Activated CD4-positive, alpha-beta memory T cell treated with anti-CD3 and anti-CD28 coated beads for 36 hours (primary cell): Measurements from ENCODE around the gene MYRF. TPM values are rescaled to one million over a fixed set of nuclear protein-coding genes. Genes with fewer than 3 reads are reported as not detected.
A peak's percentile ranks its signal among the peaks of the same experiment; 100 is the strongest.

Experiments used
- CTCF ChIA-PET: fragments of 350-600 bp; sonication (Branson Sonifier 250); formaldehyde crosslinking; loops from one replicate; lab custom pipeline; 2021; ENCODE audit warnings: antibody characterized with exemption, inconsistent platforms; lab: Charles Lee
- POLR2A ChIA-PET: fragments of 350-600 bp; sonication (Branson Sonifier 250); formaldehyde crosslinking; loops from one replicate; lab custom pipeline; 2021; ENCODE audit warnings: antibody characterized with exemption; lab: Charles Lee
- DNase-seq: peaks from one replicate; pipeline ENCODE4 v3.0.0-alpha.2; 2020
- H3K27ac Mint-ChIP-seq: one replicate; pipeline ENCODE4 v1.8.0; 2021; ENCODE audit warnings: mixed read lengths
- H3K27me3 Mint-ChIP-seq: one replicate; pipeline ENCODE4 v1.8.0; 2021; ENCODE audit warnings: mixed read lengths
- H3K36me3 Mint-ChIP-seq: one replicate; pipeline ENCODE4 v1.8.0; 2021; ENCODE audit warnings: mixed read lengths
- H3K4me1 Mint-ChIP-seq: one replicate; pipeline ENCODE4 v1.8.0; 2021; ENCODE audit warnings: low read depth, mixed read lengths
- H3K4me3 Mint-ChIP-seq: one replicate; pipeline ENCODE4 v1.8.0; 2021; ENCODE audit warnings: mild to moderate bottlenecking, mixed read lengths
- H3K9me3 Mint-ChIP-seq: one replicate; pipeline ENCODE4 v1.8.0; 2021; ENCODE audit warnings: mixed read lengths
- intact Hi-C: fragments of 100-400 bp; cut with micrococcal nuclease; formaldehyde crosslinking; loops from one replicate; pipeline ENCODE4 v1.15.1; 2023
- total RNA-seq, 2 experiments: library from RNA; stranded (reverse); gene quantifications; one replicate each; pipeline ENCODE4 v1.2.3, GENCODE V29; 2021

MYRF gene
- total RNA-seq, 2 experiments from 2014 or later, result 1.2 to 1.4 TPM

DNA sequence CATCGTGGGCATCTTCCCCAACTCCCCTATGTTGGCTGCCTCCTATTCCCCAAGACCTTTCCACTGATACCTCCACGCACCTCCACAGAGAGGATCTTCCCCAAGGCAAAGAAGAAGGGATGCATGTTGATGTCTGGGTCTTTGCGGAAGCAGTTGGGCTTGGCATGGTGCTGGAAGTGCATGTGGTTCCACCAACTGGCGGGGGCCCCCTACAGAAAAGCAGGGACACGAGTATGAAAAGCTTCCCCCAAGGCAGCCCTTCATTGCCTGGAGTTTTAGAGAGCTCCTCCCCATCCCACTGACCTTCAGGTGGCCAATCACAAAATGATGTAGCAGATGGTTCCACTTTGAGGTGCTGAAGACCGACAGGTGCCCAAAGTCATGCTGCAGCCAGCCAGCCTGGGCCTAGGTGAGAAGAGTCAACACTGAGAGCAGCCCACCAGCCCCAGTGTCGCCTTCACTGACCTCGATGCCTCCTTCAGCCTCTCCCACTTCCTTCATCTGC, 58.3 kb downstream of the MYRF start:
- Mint-ChIP-seq H3K27ac (no peak overlapping the region), H3K4me3 (no peak overlapping the region), H3K9me3 (no peaks in the 10 kb centered on the region), H3K27me3 (peaks cover 9% of the 10 kb centered on the region), H3K4me1 (peaks cover 3% of the 10 kb centered on the region), H3K36me3 (peaks cover 35% of the 10 kb centered on the region)
- ChIA-PET POLR2A (no interaction called here), CTCF (interaction anchor here (9.1 kb wide), 1 partner anchor 13 kb away, joined by 82 read pairs; no protein-coding TSS in a partner anchor)
- intact Hi-C loops, result no loop called here
- no peak for DNase-seq

GRCh38 chr11:61811831-61812230, 59.4 kb downstream of the MYRF start:
- no peaks in the 10 kb centered on the region for H3K9me3 Mint-ChIP-seq
- H3K36me3 Mint-ChIP-seq, result peaks cover 38% of the 10 kb centered on the region
- H3K27me3 Mint-ChIP-seq, result peaks cover 9% of the 10 kb centered on the region
- no peak overlapping the region for H3K4me3 Mint-ChIP-seq
- H3K4me1 Mint-ChIP-seq, result peaks cover 5% of the 10 kb centered on the region
- intact Hi-C loops, result no loop called here
- POLR2A ChIA-PET, result interaction anchor here (4.2 kb wide), 1 partner anchor 20 kb away, joined by 26 read pairs; the partner anchor contains the start of genes FEN1 and TMEM258
- no peak overlapping the region for H3K27ac Mint-ChIP-seq
- no peak for DNase-seq
- CTCF ChIA-PET, result interaction anchor here (9.1 kb wide), 1 partner anchor 14 kb away, joined by 82 read pairs; no protein-coding TSS in a partner anchor

- Mint-ChIP-seq H3K36me3 (peaks cover 35% of the 10 kb centered on the region), H3K4me1 (peaks cover 10% of the 10 kb centered on the region), H3K4me3 (no peak overlapping the region), H3K9me3 (no peaks in the 10 kb centered on the region), H3K27ac (no peak overlapping the region), H3K27me3 (peaks cover 10% of the 10 kb centered on the region)
- intact Hi-C loops, result no loop called here
- no peak for DNase-seq
- ChIA-PET POLR2A (interaction anchor here (0.6 to 4.2 kb wide), 2 partner anchors 21 to 58 kb away, joined by 3 to 26 read pairs; partner anchors contain the start of genes FEN1 and TMEM258), CTCF (interaction anchor here (9.1 kb wide), 1 partner anchor 15 kb away, joined by 82 read pairs; no protein-coding TSS in a partner anchor)
Measured at GRCh38 chr11:61812736-61813411, 60.4 kb downstream of the MYRF start.

GRCh38 chr11:61814247-61814957, 62.0 kb downstream of the MYRF start:
- peak overlapping the region; percentile 62 for H3K27ac Mint-ChIP-seq
- H3K4me3 Mint-ChIP-seq, result peak overlapping the region; percentile 83
- peaks cover 31% of the 10 kb centered on the region for H3K36me3 Mint-ChIP-seq
- no peaks in the 10 kb centered on the region for H3K9me3 Mint-ChIP-seq
- peaks cover 12% of the 10 kb centered on the region for H3K27me3 Mint-ChIP-seq
- POLR2A ChIA-PET, result interaction anchor here (0.8 to 4.2 kb wide), 6 partner anchors 13 to 27 kb away, joined by 3 to 26 read pairs (median 4); partner anchors contain the start of genes FADS2, FEN1 and TMEM258
- intact Hi-C loops, result loop anchor here (2.0 kb wide), 1 partner anchor 22 kb away; the partner anchor contains the start of genes FEN1 and TMEM258
- CTCF ChIA-PET, result interaction anchor here (0.6 to 9.1 kb wide), 8 partner anchors 14 to 294 kb away, joined by 3 to 82 read pairs (median 7); partner anchors contain the start of genes FADS2 and FEN1
- H3K4me1 Mint-ChIP-seq, result peaks cover 10% of the 10 kb centered on the region
- peak; percentile 41 for DNase-seq

DNA sequence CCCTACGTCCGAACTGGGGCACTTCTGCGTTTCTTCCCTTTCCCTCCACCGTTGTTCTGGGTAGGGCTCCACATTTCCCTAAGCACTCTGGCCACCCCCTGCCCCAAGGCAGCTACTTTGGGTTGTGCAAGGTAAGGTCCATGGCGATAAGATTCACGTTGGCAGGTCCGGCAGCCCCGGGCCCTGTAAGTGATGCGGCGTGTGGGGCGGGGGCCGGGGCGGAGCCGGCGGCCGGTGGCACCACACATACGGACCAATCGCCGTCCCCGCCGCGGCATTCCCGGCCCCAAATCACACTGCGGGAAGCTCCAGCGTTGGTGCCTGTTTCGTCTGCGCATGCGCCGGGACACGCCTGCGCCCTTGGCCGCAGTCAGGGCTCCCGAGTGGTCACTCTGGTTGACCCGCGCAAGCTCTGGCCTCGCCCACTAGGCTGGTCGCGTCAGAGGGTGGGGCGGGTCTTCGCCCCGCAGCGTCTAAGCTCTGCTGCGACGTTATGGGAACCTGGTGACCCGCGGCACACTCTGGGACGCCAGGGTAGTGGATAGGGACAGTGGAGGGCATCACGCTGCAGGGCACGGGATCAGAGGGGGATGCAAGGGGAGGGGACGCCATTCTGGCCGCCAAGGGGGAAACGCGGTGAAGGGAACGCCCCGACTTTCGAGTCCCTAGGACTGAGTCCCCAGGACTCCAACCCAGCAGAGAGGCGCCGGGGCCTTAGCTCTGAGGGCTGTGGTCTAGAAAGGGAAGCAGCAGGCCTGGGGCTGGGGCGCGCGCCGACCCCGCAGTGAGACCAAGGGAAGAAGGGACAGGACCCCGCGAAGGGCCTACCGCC, 62.7 kb downstream of the MYRF start:
- CTCF ChIA-PET, result interaction anchor here (0.6 to 9.1 kb wide), 10 partner anchors 13 to 293 kb away, joined by 3 to 82 read pairs (median 4); partner anchors contain the start of genes FADS2 and FEN1
- H3K27me3 Mint-ChIP-seq, result peaks cover 12% of the 10 kb centered on the region
- peaks cover 10% of the 10 kb centered on the region for H3K4me1 Mint-ChIP-seq
- DNase-seq, result peak; percentile 77
- intact Hi-C loops, result loop anchor here (2.0 to 5.0 kb wide), 2 partner anchors 22 to 152 kb away; partner anchors contain the start of genes FEN1, FTH1 and TMEM258
- peaks cover 25% of the 10 kb centered on the region for H3K36me3 Mint-ChIP-seq
- no peaks in the 10 kb centered on the region for H3K9me3 Mint-ChIP-seq
- H3K27ac Mint-ChIP-seq, result peak overlapping the region; percentile 62
- POLR2A ChIA-PET, result interaction anchor here (0.8 to 4.2 kb wide), 10 partner anchors 11 to 152 kb away, joined by 3 to 26 read pairs (median 4); partner anchors contain the start of genes FADS2, FEN1, FTH1 and TMEM258
- H3K4me3 Mint-ChIP-seq, result peak overlapping the region; percentile 83

DNA sequence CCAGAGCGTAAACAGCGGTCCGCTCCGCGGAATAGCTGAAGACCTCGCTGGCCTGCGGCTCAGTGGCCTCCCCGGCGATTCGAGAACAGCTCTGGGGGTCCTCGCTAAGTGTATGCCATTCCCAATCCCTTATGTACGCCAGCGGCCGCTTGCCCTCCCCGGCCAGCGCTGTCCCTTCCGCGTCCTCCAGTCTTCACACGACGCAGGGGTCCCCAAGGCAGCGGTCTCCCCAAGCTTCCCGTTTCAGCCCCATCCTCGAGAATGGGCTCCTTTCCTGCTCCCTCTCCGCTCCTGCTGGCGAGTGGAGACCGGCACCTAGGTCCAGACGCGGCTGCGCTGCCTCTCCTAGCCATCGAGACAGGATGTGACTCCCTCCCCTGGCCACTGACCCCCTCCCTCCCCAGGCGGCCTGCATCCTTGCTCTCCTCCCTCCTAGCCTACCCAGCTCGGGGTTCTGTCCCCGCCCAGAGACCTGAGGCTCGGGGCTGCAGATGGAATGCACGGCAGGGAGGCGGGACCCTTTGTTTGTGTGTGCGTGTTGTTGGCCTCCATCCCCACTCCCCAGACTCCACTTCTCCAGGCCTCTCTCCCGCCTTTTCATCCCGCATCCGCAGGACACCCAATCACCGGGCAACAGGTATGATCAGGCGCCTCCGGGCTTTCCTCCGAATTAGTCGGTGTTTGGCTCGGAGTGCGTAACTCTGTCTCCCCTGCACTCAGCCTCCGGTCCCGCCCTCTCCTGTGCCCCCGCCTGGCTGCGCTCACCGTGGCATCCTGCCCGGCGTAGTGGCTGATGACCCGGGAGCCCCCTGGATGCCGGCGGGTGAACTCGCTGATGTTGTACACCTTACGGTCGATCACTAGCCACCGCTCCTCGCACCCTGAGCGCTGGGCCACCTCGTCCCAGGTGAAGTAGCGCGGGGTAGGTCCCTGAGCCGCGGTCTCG, 63.6 kb downstream of the MYRF start:
- no peaks in the 10 kb centered on the region for H3K9me3 Mint-ChIP-seq
- POLR2A ChIA-PET, result interaction anchor here (0.8 to 4.2 kb wide), 8 partner anchors 11 to 152 kb away, joined by 3 to 26 read pairs (median 4); partner anchors contain the start of genes FEN1, FTH1 and TMEM258
- H3K36me3 Mint-ChIP-seq, result peaks cover 25% of the 10 kb centered on the region
- H3K27ac Mint-ChIP-seq, result peak overlapping the region; percentile 65
- peak overlapping the region; percentile 83 for H3K4me3 Mint-ChIP-seq
- peaks cover 10% of the 10 kb centered on the region for H3K4me1 Mint-ChIP-seq
- peaks cover 12% of the 10 kb centered on the region for H3K27me3 Mint-ChIP-seq
- intact Hi-C loops, result loop anchor here (1.0 to 5.0 kb wide), 3 partner anchors 12 to 151 kb away; partner anchors contain the start of genes FADS2, FEN1, FTH1 and TMEM258
- CTCF ChIA-PET, result interaction anchor here (0.9 to 9.1 kb wide), 10 partner anchors 9 to 292 kb away, joined by 3 to 82 read pairs (median 6); partner anchors contain the start of genes FADS2, FEN1 and TMEM258
- peak; percentile 78 for DNase-seq

GRCh38 chr11:61816736-61817455, 64.5 kb downstream of the MYRF start, which contains the start of gene FADS1:
Gene FADS1 (minus strand): TSS chr11:61817003. CDS start chr11:61816929, 74 bp downstream.
- peak; percentile 92 for DNase-seq
- ChIA-PET POLR2A (interaction anchor here (0.8 to 1.5 kb wide), 4 partner anchors 11 to 25 kb away, joined by 3 to 5 read pairs (median 4); no protein-coding TSS in a partner anchor), CTCF (interaction anchor here (1.2 to 9.1 kb wide), 5 partner anchors 10 to 265 kb away, joined by 3 to 82 read pairs (median 9); partner anchors contain the start of genes FADS2, FEN1 and TMEM258)
- H3K27me3 Mint-ChIP-seq, result peaks cover 12% of the 10 kb centered on the region
- peaks cover 22% of the 10 kb centered on the region for H3K36me3 Mint-ChIP-seq
- H3K4me1 Mint-ChIP-seq, result peaks cover 10% of the 10 kb centered on the region
- intact Hi-C loops, result loop anchor here (1.0 to 5.0 kb wide), 2 partner anchors 11 to 150 kb away; partner anchors contain the start of genes FADS2 and FTH1
- no peaks in the 10 kb centered on the region for H3K9me3 Mint-ChIP-seq
- peak within 1 kb of the TSS; percentile 65 for H3K27ac Mint-ChIP-seq
- peak within 1 kb of the TSS; percentile 83 for H3K4me3 Mint-ChIP-seq

GRCh38 chr11:61817471-61818202, 65.2 kb downstream of the MYRF start:
- Mint-ChIP-seq H3K4me1 (peaks cover 10% of the 10 kb centered on the region), H3K9me3 (no peaks in the 10 kb centered on the region), H3K27me3 (peaks cover 12% of the 10 kb centered on the region), H3K4me3 (peak overlapping the region; percentile 83), H3K36me3 (peaks cover 17% of the 10 kb centered on the region), H3K27ac (no peak overlapping the region)
- POLR2A ChIA-PET, result interaction anchor here (0.8 to 1.4 kb wide), 5 partner anchors 11 to 26 kb away, joined by 3 to 5 read pairs (median 4); no protein-coding TSS in a partner anchor
- CTCF ChIA-PET, result interaction anchor here (0.7 to 9.1 kb wide), 7 partner anchors 11 to 264 kb away, joined by 3 to 82 read pairs (median 4); partner anchors contain the start of genes FADS2, FEN1 and TMEM258
- intact Hi-C loops, result loop anchor here (5.0 kb wide), 1 partner anchor 150 kb away; the partner anchor contains the start of gene FTH1
- no peak for DNase-seq
